ENCODE results near the gene SORBS1. TPM values are rescaled to one million over a fixed set of nuclear protein-coding genes. Genes with fewer than 3 reads are reported as not detected.

SORBS1 gene
- total and polyA plus RNA-seq, 2 donors (not counting 3 experiments of a cell fraction or from before 2014, with no cell fraction given): 2.0 to 7.9 TPM

GRCh38 chr10:95559471-95559870, 1.7 kb downstream of the SORBS1 start:
- H3K27me3 ChIP-seq (ENCODE audit: control insufficient read depth in 2 of 2, insufficient read depth in 2 of 2, low read length in 2 of 2): peaks cover 0 to 7% of the 10 kb centered on the region in 2 experiments
- BruUV-seq (replicated peaks): no TSS peak
- DNase-seq (ENCODE audit: low read depth, low spot score) (no peak), FAIRE-seq (no peak)
- intact Hi-C loops (cut with micrococcal nuclease) (no loop called here), dilution Hi-C loops (cut with MboI; ENCODE audit: extremely low pct_ligation_motif_present, low sequenced_read_pairs) (no loop called here)
- H3K36me3 ChIP-seq (ENCODE audit: control insufficient read depth in 2 of 2, extremely low read depth in 1 of 2, insufficient read depth in 2 of 2, low read length in 2 of 2): no peaks in the 10 kb centered on the region
- ChIA-PET POLR2A (no interaction called here), CTCF (interaction anchor here (0.7 to 1.2 kb wide), 2 partner anchors 112 to 129 kb away, joined by 6 read pairs; no protein-coding TSS in a partner anchor)
- no peak overlapping the region for H2AFZ ChIP-seq (ENCODE audit: low read depth, low read length)
- H3K27ac ChIP-seq (ENCODE audit: insufficient read depth, low read depth, low read length): no peak overlapping the region
- no peak overlapping the region for H3K9ac ChIP-seq (replicated peaks; ENCODE audit: extremely low read depth, insufficient read depth, low read length)
- no peak overlapping the region for H3K4me3 ChIP-seq (replicated peaks in 1 of 3; ENCODE audit: insufficient read depth in 1 of 3, low read depth in 1 of 3, low read length in 3 of 3)
- H4K20me1 ChIP-seq (replicated peaks; ENCODE audit: control insufficient read depth, extremely low read depth, insufficient read depth, low read length): no peaks in the 10 kb centered on the region
- TF ChIP-seq FOS (IDR thresholded peaks at IDR 0.05; ENCODE audit: borderline replicate concordance, insufficient read depth, low read length) (no peak), EZH2 (IDR thresholded peaks at IDR 0.05; ENCODE audit: borderline replicate concordance, low read depth, low read length, severe bottlenecking) (no peak), GATA2 (IDR thresholded peaks at IDR 0.05; ENCODE audit: insufficient read depth, insufficient read length, low read depth, low read length) (no peak), JUN (IDR thresholded peaks at IDR 0.05; ENCODE audit: borderline replicate concordance, insufficient read depth, insufficient read length, low read depth) (no peak), POLR2A (IDR thresholded peaks at IDR 0.05; ENCODE audit: low read depth, low read length) (no peak), CTCF (IDR thresholded peaks at IDR 0.05; ENCODE audit: extremely low read depth in 1 of 2, insufficient read depth in 1 of 2, low read depth in 1 of 2, low read length in 2 of 2) (no peak), POLR2AphosphoS5 (IDR thresholded peaks at IDR 0.05; ENCODE audit: insufficient read depth, low read depth, low read length) (no peak), MYC (IDR thresholded peaks at IDR 0.05; ENCODE audit: low read depth, low read length) (no peak)
- TF ChIP-seq, protein P1, sequence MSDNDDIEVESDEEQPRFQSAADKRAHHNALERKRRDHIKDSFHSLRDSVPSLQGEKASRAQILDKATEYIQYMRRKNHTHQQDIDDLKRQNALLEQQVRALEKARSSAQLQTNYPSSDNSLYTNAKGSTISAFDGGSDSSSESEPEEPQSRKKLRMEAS (IDR thresholded peaks at IDR 0.05; ENCODE audit: insufficient read depth, insufficient read length): no peak
- no peaks in the 10 kb centered on the region for H3K9me1 ChIP-seq (replicated peaks; ENCODE audit: control insufficient read depth, extremely low read depth, insufficient read depth, low read length)
- no peaks in the 10 kb centered on the region for H3K79me2 ChIP-seq (ENCODE audit: control insufficient read depth, insufficient read depth, low read length)
- H3K4me1 ChIP-seq (ENCODE audit: control insufficient read depth, extremely low read depth, insufficient read depth, low read length): peaks cover 2% of the 10 kb centered on the region
- H3K4me2 ChIP-seq (ENCODE audit: insufficient read depth, low read length): no peak overlapping the region
- H3K9me3 ChIP-seq (replicated peaks; ENCODE audit: control insufficient read depth, insufficient read depth, low read length): no peaks in the 10 kb centered on the region

All from endothelial cell of umbilical vein (primary cell).